CD14-positive monocyte (primary cell): ENCODE measurements around the gene CHID1. TPM values are rescaled to one million over a fixed set of nuclear protein-coding genes. Genes with fewer than 3 reads are reported as not detected.
A peak's percentile ranks its signal among the peaks of the same experiment; 100 is the strongest.

ENCODE experiments used
- DNase-seq, 3 donors: peaks; one replicate each; pipeline ENCODE4 v3.0.0-alpha.2; 2011 to 2022
- H2AFZ ChIP-seq: 2 replicates; pipeline ENCODE4 v1.6.0; 2012; ENCODE audit warnings: mild to moderate bottlenecking, low read depth, low read length, inconsistent platforms; ENCODE audit not compliant: insufficient read depth, poor library complexity, severe bottlenecking
- H3K27ac ChIP-seq, 2 donors: 1 replicate in 1 of 2; 2 replicates in 1 of 2; pipeline ENCODE4 v1.5.1; 2012 to 2013; ENCODE audit warnings: low read length in 2 of 2, control low read depth in 1 of 2, inconsistent platforms in 1 of 2, low read depth in 1 of 2, mild to moderate bottlenecking in 1 of 2
- H3K27me3 ChIP-seq, 2 donors: one replicate each; pipeline versions ENCODE4 v1.6.0 to v1.6.1; 2011 to 2013; ENCODE audit warnings: low read length in 2 of 2; ENCODE audit not compliant: control insufficient read depth in 2 of 2, insufficient read depth in 2 of 2
- H3K36me3 ChIP-seq, 2 donors: replicated peaks in 1 of 2; 1 replicate in 1 of 2; 2 replicates in 1 of 2; pipeline versions ENCODE4 v1.5.1 to v1.6.1; 2012 to 2013; ENCODE audit warnings: low read length in 2 of 2, control low read depth in 1 of 2, inconsistent platforms in 1 of 2, mild to moderate bottlenecking in 1 of 2; ENCODE audit not compliant: insufficient read depth in 2 of 2, control insufficient read depth in 1 of 2
- H3K4me1 ChIP-seq, 2 donors: 1 replicate in 1 of 2; 2 replicates in 1 of 2; pipeline versions ENCODE4 v1.5.1 to v1.6.1; 2012 to 2013; ENCODE audit warnings: low read length in 2 of 2, control low read depth in 1 of 2, inconsistent platforms in 1 of 2, mild to moderate bottlenecking in 1 of 2, moderate library complexity in 1 of 2; ENCODE audit not compliant: insufficient read depth in 2 of 2, control insufficient read depth in 1 of 2
- H3K4me2 ChIP-seq: replicated peaks from 2 replicates; pipeline ENCODE3; 2012; ENCODE audit warnings: low read length, moderate library complexity, mild to moderate bottlenecking; ENCODE audit not compliant: poor library complexity, severe bottlenecking; ENCODE audit errors: extremely low read depth
- H3K4me3 ChIP-seq, 3 experiments: fragments of 200-600 bp in 1 of 3; sonication (generic) in 1 of 3; replicated peaks in 1 of 3; 1 replicate in 2 of 3; 2 replicates in 1 of 3; pipeline ENCODE4 v1.5.1; 2011 to 2013; ENCODE audit warnings: low read length in 3 of 3, mild to moderate bottlenecking in 3 of 3, control low read depth in 2 of 3, low read depth in 2 of 3, inconsistent platforms in 1 of 3, moderate library complexity in 1 of 3
- H3K79me2 ChIP-seq: 2 replicates; pipeline ENCODE4 v1.6.0; 2012; ENCODE audit warnings: mild to moderate bottlenecking, control low read depth, inconsistent platforms, low read length, moderate library complexity; ENCODE audit not compliant: insufficient read depth
- H3K9ac ChIP-seq: 2 replicates; pipeline ENCODE4 v1.6.0; 2017; ENCODE audit warnings: low read length, mild to moderate bottlenecking; ENCODE audit not compliant: insufficient read depth, poor library complexity, severe bottlenecking
- H3K9me3 ChIP-seq, 2 donors: replicated peaks in 1 of 2; 1 replicate in 1 of 2; 2 replicates in 1 of 2; pipeline versions ENCODE4 v1.5.1 to v1.6.1; 2012 to 2013; ENCODE audit warnings: low read length in 2 of 2, control low read depth in 1 of 2; ENCODE audit not compliant: control insufficient read depth in 1 of 2, insufficient read depth in 1 of 2
- H4K20me1 ChIP-seq: 2 replicates; pipeline ENCODE4 v1.6.0; 2012; ENCODE audit warnings: mild to moderate bottlenecking, low read length, control low read depth, moderate library complexity; ENCODE audit not compliant: insufficient read depth
- H3K27ac Mint-ChIP-seq, 7 donors: one replicate each; pipeline ENCODE4 v1.8.0; 2020; ENCODE audit warnings: mild to moderate bottlenecking in 7 of 7, mixed read lengths in 7 of 7, moderate library complexity in 6 of 7, inconsistent platforms in 2 of 7
- H3K27me3 Mint-ChIP-seq, 3 donors: one replicate each; pipeline ENCODE4 v1.8.0; 2021 to 2022; ENCODE audit warnings: low read depth in 3 of 3, mild to moderate bottlenecking in 3 of 3, mixed read lengths in 3 of 3, moderate library complexity in 3 of 3, inconsistent platforms in 1 of 3
- H3K36me3 Mint-ChIP-seq, 2 donors: one replicate each; pipeline ENCODE4 v1.8.0; 2020; ENCODE audit warnings: mixed read lengths in 2 of 2, inconsistent platforms in 1 of 2, mild to moderate bottlenecking in 1 of 2
- H3K4me1 Mint-ChIP-seq: one replicate; pipeline ENCODE4 v1.8.0; 2020; ENCODE audit warnings: mild to moderate bottlenecking, mixed read lengths
- H3K4me3 Mint-ChIP-seq, 2 donors: one replicate each; pipeline ENCODE4 v1.8.0; 2020; ENCODE audit warnings: mild to moderate bottlenecking in 2 of 2, mixed read lengths in 2 of 2, moderate library complexity in 1 of 2
- H3K9me3 Mint-ChIP-seq, 7 donors: one replicate each; pipeline ENCODE4 v1.8.0; 2020 to 2022; ENCODE audit warnings: mixed read lengths in 7 of 7, mild to moderate bottlenecking in 6 of 7, moderate library complexity in 6 of 7, inconsistent platforms in 2 of 7
- CTCF ChIP-seq: fragments of 200-600 bp; IDR thresholded peaks from one replicate; pipeline ENCODE4 v1.8.0; 2022; ENCODE audit warnings: antibody characterized with exemption, mild to moderate bottlenecking
- WGBS: methylation state at CpG from one replicate; pipeline ENCODE4 v1.1.5; 2013; ENCODE audit warnings: missing lambda C conversion rate; ENCODE audit not compliant: insufficient coverage; 5-methylcytosine and 5-hydroxymethylcytosine counted together
- intact Hi-C, 2 donors: fragments of 100-400 bp; cut with micrococcal nuclease; formaldehyde crosslinking; loops; one replicate each; pipeline versions ENCODE4 v1.15.0 to v1.15.1; 2023
- polyA plus RNA-seq, 3 donors: library from polyadenylated mRNA; depleted of rRNA in 1 of 3; unstranded in 2 of 3; stranded (reverse) in 1 of 3; fragments of 300-500 nt in 2 of 3; fragments of >200 nt in 1 of 3; fragmentation: Illumina TruSeq in 2 of 3; gene quantifications; 1 replicate in 2 of 3; 2 replicates in 1 of 3; pipeline ENCODE4 v1.2.3, GENCODE V29; 2012 to 2021

Gene CHID1
- polyA plus RNA-seq, 3 donors: 23.2 to 45.4 (median 45.0) TPM

DNA sequence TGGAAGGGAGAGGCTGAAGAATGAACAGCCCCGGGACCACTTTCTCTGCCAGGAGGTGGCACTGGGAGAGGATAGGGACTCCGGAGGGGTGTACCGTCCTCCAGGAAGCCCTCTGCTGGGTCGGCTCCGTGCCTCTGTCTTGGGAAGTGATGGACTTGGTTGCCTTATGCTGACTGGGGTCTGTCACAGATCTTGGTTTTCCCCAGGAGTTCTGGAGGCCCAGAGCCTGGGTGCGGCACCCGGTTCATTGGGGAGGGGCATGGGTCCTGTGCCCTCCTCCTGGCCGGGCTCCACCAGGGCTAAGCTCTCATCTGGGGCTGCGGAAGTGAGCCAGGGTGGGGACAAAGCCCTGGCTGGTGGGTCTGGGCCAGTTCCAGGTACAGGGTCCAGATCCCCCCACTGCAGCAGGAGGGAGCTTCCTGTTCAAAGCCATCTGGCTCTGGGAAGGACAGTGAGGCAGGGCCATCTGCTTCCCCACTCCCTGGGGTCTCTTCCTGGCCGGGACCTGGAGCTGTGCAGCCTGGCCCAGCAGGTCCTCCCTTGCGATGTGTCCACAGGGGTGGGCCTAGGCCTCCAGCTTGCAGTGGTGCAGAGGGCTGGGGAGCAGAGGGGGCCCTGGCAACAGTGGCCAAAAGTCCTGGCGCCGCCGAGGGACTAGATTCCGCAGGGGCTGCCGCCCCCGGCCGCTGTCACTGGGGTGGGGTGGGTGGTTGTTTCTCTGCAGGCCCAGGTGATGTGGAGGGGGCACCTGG, 14.0 kb upstream of the CHID1 start:
- Histone ChIP-seq H3K4me1 (peaks cover 13 to 15% of the 10 kb centered on the region in 2 donors), H3K36me3 (peaks cover 0 to 5% of the 10 kb centered on the region in 2 donors), H2AFZ (peak overlapping the region; percentile 50), H3K4me2 (peak overlapping the region; percentile 64), H3K27ac (no peak overlapping the region), H3K79me2 (peaks cover 34% of the 10 kb centered on the region), H4K20me1 (peaks cover 35% of the 10 kb centered on the region), H3K4me3 (peak overlapping the region in 1 of 3 experiments; percentile 81), H3K9me3 (no peaks in the 10 kb centered on the region), H3K9ac (no peak overlapping the region), H3K27me3 (no peaks in the 10 kb centered on the region)
- peaks cover 20% of the 10 kb centered on the region for H3K4me1 Mint-ChIP-seq
- 94% methylated on average over 18 of the region's 18 CpGs for WGBS
- TF ChIP-seq CTCF: no peak
- intact Hi-C loops: loop anchor here in 1 of 2 donors (5.0 kb wide), 1 partner anchor 77 kb away; no protein-coding TSS in a partner anchor
- no peak overlapping the region for H3K4me3 Mint-ChIP-seq
- no peak for DNase-seq
- peaks cover 8 to 18% of the 10 kb centered on the region in 2 donors for H3K36me3 Mint-ChIP-seq
- H3K27ac Mint-ChIP-seq: no peak overlapping the region
- peaks cover 0 to 2% (median 0%) of the 10 kb centered on the region in 3 donors for H3K27me3 Mint-ChIP-seq
- H3K9me3 Mint-ChIP-seq: no peaks in the 10 kb centered on the region

- H3K27ac ChIP-seq: no peak overlapping the region
- Mint-ChIP-seq H3K36me3 (peaks cover 8 to 13% of the 10 kb centered on the region in 2 donors), H3K9me3 (no peaks in the 10 kb centered on the region), H3K27ac (peak overlapping the region in 1 of 7 donors; percentile 53), H3K4me1 (peaks cover 23% of the 10 kb centered on the region), H3K27me3 (peaks cover 0 to 2% (median 0%) of the 10 kb centered on the region in 3 donors), H3K4me3 (no peak overlapping the region)
- WGBS: 96% methylated on average over 15 of the region's 19 CpGs
- peaks cover 13 to 15% of the 10 kb centered on the region in 2 donors for H3K4me1 ChIP-seq
- H3K9ac ChIP-seq: no peak overlapping the region
- peaks cover 27% of the 10 kb centered on the region for H4K20me1 ChIP-seq
- TF ChIP-seq CTCF: no peak
- H3K4me2 ChIP-seq: no peak overlapping the region
- no peak for DNase-seq
- peaks cover 26% of the 10 kb centered on the region for H3K79me2 ChIP-seq
- no peak overlapping the region for H2AFZ ChIP-seq
- intact Hi-C loops: no loop called here
- no peaks in the 10 kb centered on the region for H3K27me3 ChIP-seq
- H3K9me3 ChIP-seq: no peaks in the 10 kb centered on the region
- no peak overlapping the region for H3K4me3 ChIP-seq
- H3K36me3 ChIP-seq: peaks cover 0 to 5% of the 10 kb centered on the region in 2 donors
These were observed 13.2 kb upstream of the CHID1 start for GRCh38 chr11:923691-924405.
